ENCODE results near the gene MGAT3.

DNA sequence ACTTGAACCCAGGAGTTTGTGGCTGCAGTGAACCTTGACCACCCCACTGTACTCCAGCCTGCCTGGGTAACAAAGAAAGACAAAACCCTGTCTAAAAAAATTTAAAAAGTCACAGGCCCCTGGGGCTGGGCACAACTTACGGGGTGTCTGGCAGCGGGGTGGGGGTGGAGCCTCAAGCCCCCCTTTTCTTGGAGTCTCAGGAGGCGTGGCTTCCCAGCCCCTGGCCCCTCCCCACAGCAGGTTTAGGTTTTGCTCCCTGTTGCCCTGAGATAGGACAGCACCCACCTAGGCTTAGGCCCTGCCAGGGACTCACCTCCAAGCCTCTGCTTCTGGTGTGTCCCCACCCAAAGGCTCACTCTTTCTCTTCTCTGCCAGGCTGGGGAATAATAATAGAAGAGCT lies 22.4 kb downstream of the MGAT3 start:
- TF ChIP-seq POLR2AphosphoS5 (IDR thresholded peaks at IDR 0.05), result no peak
- TF ChIP-seq, protein P1, sequence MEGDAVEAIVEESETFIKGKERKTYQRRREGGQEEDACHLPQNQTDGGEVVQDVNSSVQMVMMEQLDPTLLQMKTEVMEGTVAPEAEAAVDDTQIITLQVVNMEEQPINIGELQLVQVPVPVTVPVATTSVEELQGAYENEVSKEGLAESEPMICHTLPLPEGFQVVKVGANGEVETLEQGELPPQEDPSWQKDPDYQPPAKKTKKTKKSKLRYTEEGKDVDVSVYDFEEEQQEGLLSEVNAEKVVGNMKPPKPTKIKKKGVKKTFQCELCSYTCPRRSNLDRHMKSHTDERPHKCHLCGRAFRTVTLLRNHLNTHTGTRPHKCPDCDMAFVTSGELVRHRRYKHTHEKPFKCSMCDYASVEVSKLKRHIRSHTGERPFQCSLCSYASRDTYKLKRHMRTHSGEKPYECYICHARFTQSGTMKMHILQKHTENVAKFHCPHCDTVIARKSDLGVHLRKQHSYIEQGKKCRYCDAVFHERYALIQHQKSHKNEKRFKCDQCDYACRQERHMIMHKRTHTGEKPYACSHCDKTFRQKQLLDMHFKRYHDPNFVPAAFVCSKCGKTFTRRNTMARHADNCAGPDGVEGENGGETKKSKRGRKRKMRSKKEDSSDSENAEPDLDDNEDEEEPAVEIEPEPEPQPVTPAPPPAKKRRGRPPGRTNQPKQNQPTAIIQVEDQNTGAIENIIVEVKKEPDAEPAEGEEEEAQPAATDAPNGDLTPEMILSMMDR (IDR thresholded peaks at IDR 0.05), result no peak
